PC-9 (cell line): ENCODE results near the gene BDH1.

Experiments
- EZH2 ChIP-seq: fragments of 200-600 bp; sonication (generic); IDR thresholded peaks from 2 replicates; pipeline ENCODE4 v1.8.0; 2017; ENCODE audit warnings: antibody characterized with exemption, low read depth
- TF ChIP-seq, protein P1 (sequence below): fragments of 200-600 bp; sonication (generic); conservative IDR thresholded peaks from 2 replicates; pipeline ENCODE4 v1.6.1; 2017; ENCODE audit warnings: mixed run types, antibody characterized with exemption, mild to moderate bottlenecking, moderate library complexity

DNA sequence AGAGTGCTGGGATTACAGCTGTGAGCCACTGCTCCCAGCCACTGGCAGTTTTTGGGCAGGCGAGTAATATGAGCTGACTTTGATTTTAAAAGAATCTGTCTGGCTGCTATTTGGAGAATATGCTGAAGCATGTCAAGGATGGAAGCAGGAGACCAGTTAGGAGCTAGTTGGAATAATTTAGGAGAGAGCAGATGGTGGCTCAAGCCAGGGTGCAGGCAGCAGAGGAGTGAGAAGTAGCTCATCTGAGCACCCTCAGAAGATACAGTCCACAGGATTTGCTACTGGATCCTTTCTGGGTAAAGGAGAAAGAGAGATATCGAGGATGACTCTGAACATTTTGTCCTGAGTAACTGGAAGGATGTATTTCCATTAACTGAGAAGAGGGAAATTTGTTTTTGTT, 30.4 kb upstream of the BDH1 start:
- TF ChIP-seq, protein P1, sequence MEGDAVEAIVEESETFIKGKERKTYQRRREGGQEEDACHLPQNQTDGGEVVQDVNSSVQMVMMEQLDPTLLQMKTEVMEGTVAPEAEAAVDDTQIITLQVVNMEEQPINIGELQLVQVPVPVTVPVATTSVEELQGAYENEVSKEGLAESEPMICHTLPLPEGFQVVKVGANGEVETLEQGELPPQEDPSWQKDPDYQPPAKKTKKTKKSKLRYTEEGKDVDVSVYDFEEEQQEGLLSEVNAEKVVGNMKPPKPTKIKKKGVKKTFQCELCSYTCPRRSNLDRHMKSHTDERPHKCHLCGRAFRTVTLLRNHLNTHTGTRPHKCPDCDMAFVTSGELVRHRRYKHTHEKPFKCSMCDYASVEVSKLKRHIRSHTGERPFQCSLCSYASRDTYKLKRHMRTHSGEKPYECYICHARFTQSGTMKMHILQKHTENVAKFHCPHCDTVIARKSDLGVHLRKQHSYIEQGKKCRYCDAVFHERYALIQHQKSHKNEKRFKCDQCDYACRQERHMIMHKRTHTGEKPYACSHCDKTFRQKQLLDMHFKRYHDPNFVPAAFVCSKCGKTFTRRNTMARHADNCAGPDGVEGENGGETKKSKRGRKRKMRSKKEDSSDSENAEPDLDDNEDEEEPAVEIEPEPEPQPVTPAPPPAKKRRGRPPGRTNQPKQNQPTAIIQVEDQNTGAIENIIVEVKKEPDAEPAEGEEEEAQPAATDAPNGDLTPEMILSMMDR: no peak
- TF ChIP-seq EZH2: no peak
